Stimulated activated CD8-positive, alpha-beta memory T cell treated with anti-CD3 and anti-CD28 coated beads, Interleukin-7, amount 100 ng/mL, for 4 hours (primary cell): ENCODE data around the gene BMPR1A.
A peak's percentile ranks its signal among the peaks of the same experiment; 100 is the strongest.
"Not testable (repeated sequence)": the region's sequence is repeated elsewhere in the genome, so short reads cannot be mapped to it uniquely, and the experiment has no call there.

ENCODE experiments used
- DNase-seq, 2 donors: peaks; one replicate each; pipeline ENCODE4 v3.0.0-alpha.2; 2020; ENCODE audit warnings: low read depth in 2 of 2

BMPR1A gene

GRCh38 chr10:86878983-86879713 lies 122.7 kb downstream of the BMPR1A start:
- DNase-seq: no peak

GRCh38 chr10:86880971-86881370 lies 124.6 kb downstream of the BMPR1A start:
- no peak for DNase-seq

- DNase-seq: no peak
These were observed 132.4 kb downstream of the BMPR1A start for GRCh38 chr10:86888585-86889381.

GRCh38 chr10:86889997-86890396 lies 133.6 kb downstream of the BMPR1A start:
- DNase-seq: no peak

- DNase-seq: no peak
These were observed 142.1 kb downstream of the BMPR1A start for GRCh38 chr10:86898511-86898910.

- DNase-seq: no peak
These were observed 142.7 kb downstream of the BMPR1A start for GRCh38 chr10:86899132-86899531.

GRCh38 chr10:86899670-86900276 lies 143.4 kb downstream of the BMPR1A start:
- DNase-seq: peak in 1 of 2 donors; percentile 9

- no peak for DNase-seq
These were observed 144.5 kb downstream of the BMPR1A start for GRCh38 chr10:86900955-86901354.

GRCh38 chr10:86904600-86904999 lies 148.2 kb downstream of the BMPR1A start:
- DNase-seq: no peak

- no peak for DNase-seq
These were observed 149.0 kb downstream of the BMPR1A start for GRCh38 chr10:86905429-86905828.

GRCh38 chr10:86914734-86915133 lies 158.3 kb downstream of the BMPR1A start:
- no peak for DNase-seq

- no peak for DNase-seq
These were observed 161.6 kb downstream of the BMPR1A start for GRCh38 chr10:86918022-86918471.

GRCh38 chr10:86922553-86922961 lies 166.1 kb downstream of the BMPR1A start:
- no peak for DNase-seq

GRCh38 chr10:86929468-86930380 lies 173.3 kb downstream of the BMPR1A start:
- DNase-seq: no peak

GRCh38 chr10:86931872-86932271 lies 175.5 kb downstream of the BMPR1A start:
- no peak for DNase-seq

GRCh38 chr10:86932674-86933073 lies 176.3 kb downstream of the BMPR1A start:
- no peak for DNase-seq

- not testable (repeated sequence) for DNase-seq
These were observed 177.8 kb downstream of the BMPR1A start for GRCh38 chr10:86934162-86934711.

- DNase-seq: no peak
These were observed 180.5 kb downstream of the BMPR1A start for GRCh38 chr10:86936661-86937501.

GRCh38 chr10:86937502-86938154 lies 181.2 kb downstream of the BMPR1A start:
- no peak for DNase-seq

GRCh38 chr10:86938260-86938659 lies 181.8 kb downstream of the BMPR1A start:
- DNase-seq: no peak
